Activated CD8-positive, alpha-beta memory T cell treated with anti-CD3 and anti-CD28 coated beads for 1 hour (primary cell): ENCODE measurements around the gene APOBEC3B.
"Not testable (repeated sequence)": the region's sequence is repeated elsewhere in the genome, so short reads cannot be mapped to it uniquely, and the experiment has no call there.

Experiments used
- DNase-seq, 2 donors: peaks; one replicate each; pipeline ENCODE4 v3.0.0-alpha.2; 2020; ENCODE audit warnings: low read depth in 1 of 2; ENCODE audit errors: extremely low read depth in 1 of 2

APOBEC3B gene

GRCh38 chr22:38965614-38966379 lies 16.4 kb upstream of the APOBEC3B start:
- no peak for DNase-seq

- DNase-seq, result no peak
Observed at GRCh38 chr22:38966380-38966702, 15.8 kb upstream of the APOBEC3B start.

- DNase-seq, result no peak
Observed at GRCh38 chr22:38966942-38967341, 15.2 kb upstream of the APOBEC3B start.

- DNase-seq, result no peak
Observed at GRCh38 chr22:38967451-38968450, 14.4 kb upstream of the APOBEC3B start.

GRCh38 chr22:38968801-38969200 lies 13.3 kb upstream of the APOBEC3B start:
- no peak for DNase-seq

- DNase-seq, result no peak
Observed at GRCh38 chr22:38970551-38970950, 11.6 kb upstream of the APOBEC3B start.

- DNase-seq, result no peak
Observed at GRCh38 chr22:38971202-38971601, 10.9 kb upstream of the APOBEC3B start.

GRCh38 chr22:38971791-38972190 lies 10.4 kb upstream of the APOBEC3B start:
- DNase-seq, result no peak

- DNase-seq, result no peak
Observed at GRCh38 chr22:38972558-38972957, 9.6 kb upstream of the APOBEC3B start.

GRCh38 chr22:38973289-38974169 lies 8.6 kb upstream of the APOBEC3B start:
- peak in 1 of 2 donors; percentile 7 for DNase-seq

GRCh38 chr22:38974170-38974825 lies 7.8 kb upstream of the APOBEC3B start:
- no peak for DNase-seq

GRCh38 chr22:38974826-38975175 lies 7.3 kb upstream of the APOBEC3B start:
- DNase-seq, result no peak

GRCh38 chr22:38977289-38977688 lies 4.9 kb upstream of the APOBEC3B start:
- not testable (repeated sequence) for DNase-seq

GRCh38 chr22:38980587-38980986 lies 1.6 kb upstream of the APOBEC3B start:
- not testable (repeated sequence) for DNase-seq

GRCh38 chr22:38981005-38981991 lies 849 bp upstream of the APOBEC3B start:
- DNase-seq, result no peak

GRCh38 chr22:38984224-38984623 lies 2.1 kb downstream of the APOBEC3B start:
- no peak for DNase-seq

GRCh38 chr22:38984784-38985757 lies 2.9 kb downstream of the APOBEC3B start:
- peak; percentile 42 to 60 for DNase-seq

- DNase-seq, result no peak
Observed at GRCh38 chr22:38986629-38987028, 4.5 kb downstream of the APOBEC3B start.
